Smooth muscle cell (in vitro differentiated cells): Measurements from ENCODE around the gene SLC9A8. TPM values are rescaled to one million over a fixed set of nuclear protein-coding genes. Genes with fewer than 3 reads are reported as not detected.

Experiments used
- DNase-seq: peaks from one replicate; lab custom pipeline; 2025; ENCODE audit not compliant: unreplicated experiment; lab: John Stamatoyannopoulos, UW
- H2AFZ ChIP-seq: fragments of 200-600 bp; sonication (generic); 2 replicates; pipeline ENCODE4 v1.6.0; 2016; ENCODE audit warnings: antibody characterized with exemption, low read depth, mild to moderate bottlenecking
- H3F3A ChIP-seq: fragments of 200-600 bp; sonication (generic); 2 replicates; pipeline ENCODE4 v1.6.0; 2017; ENCODE audit warnings: antibody characterized with exemption, low read depth
- H3K27ac ChIP-seq: fragments of 200-600 bp; sonication (generic); 2 replicates; pipeline ENCODE4 v1.5.1; 2016; ENCODE audit warnings: low read depth, mild to moderate bottlenecking
- H3K27me3 ChIP-seq: fragments of 200-600 bp; sonication (generic); 2 replicates; pipeline ENCODE4 v1.6.1; 2016; ENCODE audit warnings: low read depth, mild to moderate bottlenecking
- H3K36me3 ChIP-seq: fragments of 200-600 bp; sonication (generic); 2 replicates; pipeline ENCODE4 v1.5.1; 2016; ENCODE audit warnings: low read depth
- H3K4me1 ChIP-seq: fragments of 200-600 bp; sonication (generic); 2 replicates; pipeline ENCODE4 v1.5.1; 2016; ENCODE audit warnings: low read depth
- H3K4me2 ChIP-seq: fragments of 200-600 bp; sonication (generic); 2 replicates; pipeline ENCODE4 v1.6.0; 2016; ENCODE audit warnings: mild to moderate bottlenecking
- H3K4me3 ChIP-seq: fragments of 200-600 bp; sonication (generic); 2 replicates; pipeline ENCODE4 v1.5.1; 2016; ENCODE audit warnings: mild to moderate bottlenecking
- H3K79me2 ChIP-seq: fragments of 200-600 bp; sonication (generic); 2 replicates; pipeline ENCODE4 v1.6.0; 2016; ENCODE audit warnings: low read depth, mild to moderate bottlenecking
- H3K9ac ChIP-seq: fragments of 200-600 bp; sonication (generic); 2 replicates; pipeline ENCODE4 v1.6.0; 2016; ENCODE audit warnings: low read depth
- H3K9me3 ChIP-seq: fragments of 200-600 bp; sonication (generic); replicated peaks from 2 replicates; pipeline ENCODE4 v1.5.1; 2016; ENCODE audit warnings: low read depth
- H4K20me1 ChIP-seq: fragments of 200-600 bp; sonication (generic); 2 replicates; pipeline ENCODE4 v1.6.0; 2016; ENCODE audit warnings: low read depth
- WGBS: methylation state at CpG from one replicate; pipeline ENCODE4 v1.1.7; 2016; ENCODE audit warnings: low lambda C conversion rate; 5-methylcytosine and 5-hydroxymethylcytosine counted together
- polyA plus RNA-seq: library from polyadenylated mRNA; unstranded; fragments of >200 nt; fragmentation: Nextera tagmentation; extraction: Ambion mirVana; gene quantifications from 2 replicates; pipeline ENCODE4 v1.2.1, GENCODE V29; 2016
- total RNA-seq: library from RNA; depleted of rRNA; stranded (reverse); fragments of >200 nt; gene quantifications from 2 replicates; pipeline ENCODE4 v1.2.3, GENCODE V29; 2014
- TF ChIP-seq, protein P1 (sequence below): fragments of 200-600 bp; sonication (generic); IDR thresholded peaks from 2 replicates; pipeline ENCODE4 v1.5.1; 2017; ENCODE audit warnings: borderline replicate concordance, mild to moderate bottlenecking, antibody characterized with exemption; ENCODE audit not compliant: insufficient read depth, poor library complexity, severe bottlenecking

SLC9A8 gene
- total and polyA plus RNA-seq, 2 experiments from 2014 or later, result 2.2 to 4.5 TPM

DNA sequence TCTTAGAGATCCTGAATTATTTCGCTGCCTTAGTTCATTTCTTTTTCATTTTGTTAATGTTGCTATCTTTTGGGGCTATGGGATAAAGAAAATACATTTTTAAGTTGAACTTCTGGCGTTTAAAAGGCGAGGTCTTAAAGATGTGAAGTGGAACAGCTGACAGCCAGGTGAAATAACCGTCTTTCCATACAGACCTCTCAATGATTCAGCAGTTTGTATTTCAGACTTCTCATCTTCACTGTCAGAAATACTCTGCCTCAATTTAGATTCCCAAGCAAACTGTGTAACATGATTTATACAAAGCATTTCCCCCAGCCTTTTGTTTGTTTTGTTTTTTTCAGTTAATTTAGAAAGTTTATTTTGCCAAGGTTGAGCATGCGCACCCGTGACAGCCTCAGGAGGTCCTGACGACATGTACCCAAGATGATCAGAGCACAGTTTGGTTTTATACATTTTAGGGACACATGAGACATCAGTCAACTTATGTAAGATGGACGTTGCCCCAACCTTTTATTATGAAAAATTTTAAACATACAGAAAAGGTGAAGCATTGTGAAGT lies 40.0 kb downstream of the SLC9A8 start:
- H3F3A ChIP-seq, result no peaks in the 10 kb centered on the region
- no peak overlapping the region for H2AFZ ChIP-seq
- no peaks in the 10 kb centered on the region for H3K9me3 ChIP-seq
- no peak for DNase-seq
- H3K9ac ChIP-seq, result no peak overlapping the region
- H3K4me1 ChIP-seq, result peaks cover 13% of the 10 kb centered on the region
- TF ChIP-seq, protein P1, sequence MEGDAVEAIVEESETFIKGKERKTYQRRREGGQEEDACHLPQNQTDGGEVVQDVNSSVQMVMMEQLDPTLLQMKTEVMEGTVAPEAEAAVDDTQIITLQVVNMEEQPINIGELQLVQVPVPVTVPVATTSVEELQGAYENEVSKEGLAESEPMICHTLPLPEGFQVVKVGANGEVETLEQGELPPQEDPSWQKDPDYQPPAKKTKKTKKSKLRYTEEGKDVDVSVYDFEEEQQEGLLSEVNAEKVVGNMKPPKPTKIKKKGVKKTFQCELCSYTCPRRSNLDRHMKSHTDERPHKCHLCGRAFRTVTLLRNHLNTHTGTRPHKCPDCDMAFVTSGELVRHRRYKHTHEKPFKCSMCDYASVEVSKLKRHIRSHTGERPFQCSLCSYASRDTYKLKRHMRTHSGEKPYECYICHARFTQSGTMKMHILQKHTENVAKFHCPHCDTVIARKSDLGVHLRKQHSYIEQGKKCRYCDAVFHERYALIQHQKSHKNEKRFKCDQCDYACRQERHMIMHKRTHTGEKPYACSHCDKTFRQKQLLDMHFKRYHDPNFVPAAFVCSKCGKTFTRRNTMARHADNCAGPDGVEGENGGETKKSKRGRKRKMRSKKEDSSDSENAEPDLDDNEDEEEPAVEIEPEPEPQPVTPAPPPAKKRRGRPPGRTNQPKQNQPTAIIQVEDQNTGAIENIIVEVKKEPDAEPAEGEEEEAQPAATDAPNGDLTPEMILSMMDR, result no peak
- no peaks in the 10 kb centered on the region for H3K36me3 ChIP-seq
- no peak overlapping the region for H3K4me3 ChIP-seq
- no peaks in the 10 kb centered on the region for H3K27me3 ChIP-seq
- H3K4me2 ChIP-seq, result no peak overlapping the region
- no peaks in the 10 kb centered on the region for H4K20me1 ChIP-seq
- H3K27ac ChIP-seq, result no peak overlapping the region
- no peaks in the 10 kb centered on the region for H3K79me2 ChIP-seq
- WGBS, result 93% methylated on average over 8 of the region's 8 CpGs

DNA sequence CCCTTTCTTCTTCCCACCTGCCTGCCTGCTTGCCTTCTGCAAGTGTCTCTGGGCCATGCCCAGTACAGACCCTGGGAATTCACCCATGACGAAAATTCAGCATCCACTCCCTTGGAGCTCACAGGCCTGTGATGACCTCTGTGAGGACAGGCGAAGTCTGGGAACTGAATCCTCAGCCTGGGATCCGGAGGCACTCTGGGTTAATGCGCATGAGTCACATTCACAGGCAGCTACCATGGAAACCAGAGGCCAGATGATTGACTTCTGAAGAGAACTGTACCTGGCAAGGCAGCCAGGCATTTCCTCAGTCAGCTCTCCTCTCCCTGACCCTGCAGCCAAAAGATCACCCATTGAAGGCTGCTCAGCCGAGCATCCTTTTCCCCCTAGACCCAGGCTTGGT lies 41.0 kb downstream of the SLC9A8 start:
- peaks cover 13% of the 10 kb centered on the region for H3K4me1 ChIP-seq
- H3K9me3 ChIP-seq, result no peaks in the 10 kb centered on the region
- no peak overlapping the region for H3K4me2 ChIP-seq
- peak overlapping the region; percentile 8 for H3K9ac ChIP-seq
- TF ChIP-seq, protein P1, result no peak
- WGBS, result 44% methylated on average over 5 of the region's 5 CpGs
- H3K27ac ChIP-seq, result peak overlapping the region; percentile 54
- no peak for DNase-seq
- H4K20me1 ChIP-seq, result no peaks in the 10 kb centered on the region
- no peak overlapping the region for H2AFZ ChIP-seq
- no peaks in the 10 kb centered on the region for H3K27me3 ChIP-seq
- no peak overlapping the region for H3K4me3 ChIP-seq
- no peaks in the 10 kb centered on the region for H3K36me3 ChIP-seq
- H3F3A ChIP-seq, result no peaks in the 10 kb centered on the region
- no peaks in the 10 kb centered on the region for H3K79me2 ChIP-seq

DNA sequence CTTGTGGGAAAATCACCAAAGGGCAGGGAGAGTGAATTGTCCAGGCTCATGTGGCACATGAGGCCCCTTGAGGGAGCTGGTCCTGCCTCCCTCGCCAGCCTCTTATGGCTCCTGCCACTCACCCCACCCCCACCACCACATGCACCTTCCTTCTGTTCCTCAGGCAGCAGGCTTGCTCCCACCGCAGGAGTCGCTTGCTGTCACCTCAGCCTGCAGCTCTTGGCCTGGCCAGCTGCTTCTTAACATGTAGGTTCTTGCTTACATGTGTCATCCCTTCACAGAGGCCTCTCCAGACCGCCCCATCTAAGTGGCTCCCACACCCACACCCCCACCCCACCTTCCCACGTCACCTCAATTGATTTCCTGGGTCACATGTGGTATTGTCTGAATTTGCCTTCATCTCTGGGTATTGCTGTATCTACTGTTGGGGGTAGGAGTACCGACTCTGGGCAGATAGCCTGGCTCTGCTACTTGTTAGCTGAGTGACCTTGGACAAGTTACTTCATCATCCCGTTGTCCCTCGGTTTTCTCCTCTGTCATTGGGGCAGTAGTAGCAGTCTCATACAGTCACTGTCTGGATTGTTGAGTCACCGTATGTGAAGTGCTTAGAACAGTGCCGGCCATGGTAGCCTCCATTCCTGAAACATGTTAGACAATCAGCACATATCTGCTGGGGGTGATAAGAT lies 41.7 kb downstream of the SLC9A8 start:
- no peak overlapping the region for H3K4me3 ChIP-seq
- no peak for DNase-seq

More for the DNA sequence above, 41.7 kb downstream of the SLC9A8 start:
- WGBS, result 81% methylated on average over 10 of the region's 10 CpGs
- H3K79me2 ChIP-seq, result no peaks in the 10 kb centered on the region
- no peaks in the 10 kb centered on the region for H4K20me1 ChIP-seq
- H2AFZ ChIP-seq, result no peak overlapping the region
- peak overlapping the region; percentile 54 for H3K27ac ChIP-seq
- H3F3A ChIP-seq, result no peaks in the 10 kb centered on the region
- H3K9me3 ChIP-seq, result no peaks in the 10 kb centered on the region
- H3K36me3 ChIP-seq, result no peaks in the 10 kb centered on the region
- peak overlapping the region; percentile 8 for H3K9ac ChIP-seq
- H3K4me2 ChIP-seq, result no peak overlapping the region
- no peaks in the 10 kb centered on the region for H3K27me3 ChIP-seq
- TF ChIP-seq, protein P1, result no peak
- peaks cover 13% of the 10 kb centered on the region for H3K4me1 ChIP-seq
